CD4-positive, alpha-beta T cell treated with Interleukin-15 for 1 hour (primary cell): ENCODE data around the gene NEMP1.
"Not testable (repeated sequence)": the region's sequence is repeated elsewhere in the genome, so short reads cannot be mapped to it uniquely, and the experiment has no call there.

ENCODE experiments used
- DNase-seq: peaks from one replicate; pipeline ENCODE4 v3.0.0-alpha.2; 2020

The NEMP1 gene

DNA sequence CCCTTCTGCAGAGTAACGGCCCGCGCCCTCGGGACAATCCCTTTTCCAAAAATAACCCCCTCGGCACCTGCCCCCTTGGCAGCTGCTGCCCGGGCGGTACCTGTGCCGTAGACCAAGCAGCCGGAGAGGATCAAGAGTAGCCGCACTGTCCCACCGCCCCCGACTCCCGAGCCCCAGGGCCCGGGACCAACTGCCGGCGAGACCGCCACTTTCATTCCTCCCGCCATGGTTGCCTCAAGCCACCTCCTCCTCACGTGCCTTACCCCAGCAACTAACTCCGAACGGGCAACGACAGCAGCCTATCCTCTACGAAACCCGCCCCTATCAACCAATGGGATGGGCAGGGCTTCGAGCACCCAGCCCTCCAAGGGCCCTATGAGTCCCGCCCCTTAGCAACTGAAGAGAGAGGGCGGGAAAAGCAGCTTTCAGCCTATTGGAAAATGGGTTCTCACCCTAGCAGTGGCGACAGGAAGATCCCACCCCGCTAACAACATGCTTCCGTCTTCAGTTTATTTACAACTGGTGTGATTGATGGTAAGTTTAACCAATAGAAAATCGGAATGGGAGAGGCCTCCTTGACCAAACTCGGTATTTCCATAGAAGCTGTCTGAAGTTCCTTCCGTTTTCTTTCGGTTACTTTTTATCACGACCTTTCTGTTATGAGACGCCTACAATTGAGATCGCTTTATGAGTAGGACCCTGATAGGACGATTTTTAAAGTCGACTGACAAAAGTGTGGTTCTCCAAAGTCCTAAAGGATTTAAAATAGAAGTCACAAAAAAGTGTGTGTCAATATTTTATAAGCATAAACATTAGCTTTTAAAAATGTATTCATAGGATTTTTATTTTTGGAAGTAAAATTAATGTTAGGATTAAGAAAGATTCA, at the start of gene NEMP1:
TSS of gene NEMP1 (minus strand) at position 273 of the 886 bp plus-strand sequence. CDS start at position 227, 46 bp downstream.
- peak; percentile 100 for DNase-seq

- DNase-seq = peak; percentile 78
Measured at GRCh38 chr12:57127726-57128518, 49.3 kb upstream of the NEMP1 start, which contains the start of gene LRP1. Gene LRP1, plus strand, starts transcription at chr12:57128483. Its CDS starts 482 bp downstream, at chr12:57128965.

DNA sequence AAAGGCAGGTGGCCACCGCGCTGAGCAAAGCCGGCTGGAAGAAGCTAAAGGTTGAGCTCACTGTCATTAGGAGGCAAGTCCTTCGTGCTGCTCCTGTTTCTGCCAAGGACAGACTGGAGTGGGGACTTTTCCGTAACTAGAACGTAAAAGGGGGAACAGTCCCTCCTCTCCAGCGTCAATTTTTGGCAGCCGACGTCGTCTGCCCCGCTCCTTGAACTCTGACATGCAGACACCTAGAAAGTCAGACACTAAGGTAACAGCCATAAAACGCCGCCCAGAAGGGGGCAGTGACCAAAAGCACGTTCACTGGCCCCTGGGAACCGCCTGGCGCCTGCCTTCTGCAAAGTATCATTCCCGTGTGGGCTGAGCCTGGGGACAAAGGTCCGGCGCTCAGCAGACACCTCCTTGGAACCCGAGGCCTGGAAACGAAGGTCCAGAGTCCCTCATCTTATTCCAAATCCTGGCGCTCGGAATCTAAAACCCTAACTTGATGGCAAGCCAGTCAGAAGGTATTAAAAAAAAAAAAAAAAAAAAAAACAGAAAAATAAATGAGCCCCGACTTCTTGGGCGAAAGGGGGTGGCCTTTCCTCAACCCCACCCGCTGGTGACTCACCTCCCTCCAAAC, 48.6 kb upstream of the NEMP1 start:
- peak; percentile 70 for DNase-seq

- no peak for DNase-seq
Measured at GRCh38 chr12:57126561-57126960, 48.0 kb upstream of the NEMP1 start.

DNA sequence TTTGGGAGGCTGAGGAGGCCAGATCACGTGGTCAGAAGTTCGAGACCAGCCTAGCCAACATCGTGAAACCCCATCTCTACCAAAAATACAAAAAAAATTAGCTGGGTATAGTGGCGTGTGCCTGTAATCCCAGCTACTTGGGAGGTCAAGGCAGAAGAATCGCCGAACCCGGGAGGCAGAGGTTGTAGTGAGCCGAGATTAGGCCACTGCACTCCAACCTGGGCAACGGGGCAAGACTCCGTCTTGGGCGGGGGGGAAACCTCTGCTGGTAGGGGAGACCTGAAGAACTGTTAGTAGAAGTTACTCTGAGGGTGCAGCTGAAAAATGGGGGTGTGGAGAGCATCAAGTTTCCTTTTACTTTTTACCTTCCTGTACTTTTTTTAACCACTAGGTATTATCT, 47.5 kb upstream of the NEMP1 start:
- no peak for DNase-seq

- peak; percentile 73 for DNase-seq
Measured at GRCh38 chr12:57124261-57124877, 45.8 kb upstream of the NEMP1 start.

GRCh38 chr12:57123813-57124212, 45.2 kb upstream of the NEMP1 start:
- DNase-seq = no peak

DNA sequence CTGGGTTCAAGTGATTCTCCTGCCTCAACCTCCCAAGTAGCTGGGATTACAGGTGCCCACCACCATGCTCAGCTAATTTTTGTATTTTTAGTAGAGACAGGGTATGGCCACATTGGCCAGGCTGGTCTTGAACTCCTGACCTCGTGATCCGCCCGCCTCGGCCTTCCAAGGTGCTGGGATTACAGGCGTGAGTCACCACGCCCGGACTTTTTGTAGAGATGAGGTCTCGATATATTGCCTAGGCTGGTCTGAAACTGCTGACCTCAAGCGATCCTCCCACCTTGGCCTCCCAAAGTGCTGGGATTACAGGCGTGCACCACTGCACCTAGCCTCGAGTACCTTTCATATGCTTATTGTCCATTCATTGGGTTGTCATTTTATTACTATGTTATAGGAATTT, 42.1 kb upstream of the NEMP1 start:
- not testable (repeated sequence) for DNase-seq

DNA sequence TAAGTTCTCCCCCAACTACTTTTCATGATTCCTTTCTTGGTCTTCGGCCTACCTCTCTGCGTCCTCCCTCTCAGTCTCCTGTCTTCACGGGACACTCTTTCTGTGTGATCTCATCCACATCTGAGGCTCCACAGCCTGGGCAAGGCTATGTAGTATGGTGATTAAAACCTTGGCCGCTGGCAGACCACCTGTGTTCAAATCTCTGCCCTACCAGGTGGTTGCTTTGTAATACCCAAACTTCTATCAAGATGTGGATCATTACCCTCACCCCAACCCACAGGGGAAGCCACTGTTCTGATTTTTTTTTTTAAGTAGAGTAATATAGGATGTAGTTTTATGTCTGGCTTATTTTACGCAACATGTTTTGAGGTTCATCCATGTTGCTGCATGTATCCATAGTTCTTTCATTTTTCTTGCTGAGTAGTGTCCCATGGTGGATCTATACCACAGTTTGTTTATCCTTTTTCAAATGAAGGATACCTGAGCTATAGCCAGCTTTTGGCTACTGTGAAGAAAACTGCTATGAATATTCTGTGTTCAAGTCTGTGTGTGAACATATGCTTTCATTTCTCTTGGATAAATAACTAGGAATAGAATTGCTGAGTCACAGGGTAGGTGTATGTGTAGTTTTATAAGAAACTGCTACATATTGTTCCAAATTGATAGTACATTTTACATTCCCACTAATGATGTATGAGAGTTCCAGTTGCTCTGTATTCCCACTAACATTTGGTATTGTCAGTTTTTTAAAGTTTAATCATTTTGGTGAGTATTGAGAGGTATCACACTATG, 40.9 kb upstream of the NEMP1 start:
- no peak for DNase-seq

- peak; percentile 45 for DNase-seq
Measured at GRCh38 chr12:57118711-57119271, 40.2 kb upstream of the NEMP1 start.

GRCh38 chr12:57116580-57117281, 38.1 kb upstream of the NEMP1 start:
- no peak for DNase-seq

GRCh38 chr12:57112492-57113294, 34.1 kb upstream of the NEMP1 start:
- no peak for DNase-seq

DNA sequence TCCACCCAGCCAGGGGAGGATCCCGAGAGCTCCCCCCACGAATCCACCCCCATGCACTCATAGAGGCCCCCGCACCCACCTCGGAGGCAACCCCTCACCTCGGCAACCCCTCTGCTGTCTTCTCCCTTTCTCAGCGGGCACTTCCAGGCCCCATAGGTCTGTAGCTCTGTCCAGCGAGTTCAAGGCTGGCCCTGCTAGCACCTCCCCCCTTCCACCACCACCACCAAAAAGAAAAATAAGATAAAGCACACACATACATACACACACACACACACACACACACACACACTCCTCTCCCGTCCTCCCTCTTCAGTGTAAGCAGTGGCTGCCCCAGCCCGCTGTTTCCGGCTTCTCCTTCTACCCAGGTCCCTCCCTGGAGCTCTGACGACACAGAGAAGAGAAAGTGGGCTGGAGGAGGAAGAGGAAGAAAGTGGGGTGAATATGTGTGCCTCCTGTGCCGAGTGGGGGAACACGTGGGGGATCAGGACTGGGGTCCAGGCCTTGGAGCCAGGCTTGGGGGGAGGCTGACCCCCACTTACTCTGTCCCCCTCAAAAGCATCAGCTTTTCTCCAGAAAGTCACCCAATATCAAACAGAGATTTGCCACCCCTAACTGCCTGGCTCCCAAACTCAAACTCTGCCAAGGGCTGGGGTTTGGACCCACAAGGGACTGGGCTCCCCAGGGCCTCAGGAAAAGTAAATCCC, 32.6 kb upstream of the NEMP1 start, which contains the start of gene STAT6:
TSS of gene STAT6 (minus strand) at position 332 of the 704 bp plus-strand sequence. CDS start 3,084 bp downstream, outside the sequence.
- DNase-seq = peak; percentile 93

GRCh38 chr12:57110104-57111030, 31.8 kb upstream of the NEMP1 start:
- DNase-seq = peak; percentile 86

DNA sequence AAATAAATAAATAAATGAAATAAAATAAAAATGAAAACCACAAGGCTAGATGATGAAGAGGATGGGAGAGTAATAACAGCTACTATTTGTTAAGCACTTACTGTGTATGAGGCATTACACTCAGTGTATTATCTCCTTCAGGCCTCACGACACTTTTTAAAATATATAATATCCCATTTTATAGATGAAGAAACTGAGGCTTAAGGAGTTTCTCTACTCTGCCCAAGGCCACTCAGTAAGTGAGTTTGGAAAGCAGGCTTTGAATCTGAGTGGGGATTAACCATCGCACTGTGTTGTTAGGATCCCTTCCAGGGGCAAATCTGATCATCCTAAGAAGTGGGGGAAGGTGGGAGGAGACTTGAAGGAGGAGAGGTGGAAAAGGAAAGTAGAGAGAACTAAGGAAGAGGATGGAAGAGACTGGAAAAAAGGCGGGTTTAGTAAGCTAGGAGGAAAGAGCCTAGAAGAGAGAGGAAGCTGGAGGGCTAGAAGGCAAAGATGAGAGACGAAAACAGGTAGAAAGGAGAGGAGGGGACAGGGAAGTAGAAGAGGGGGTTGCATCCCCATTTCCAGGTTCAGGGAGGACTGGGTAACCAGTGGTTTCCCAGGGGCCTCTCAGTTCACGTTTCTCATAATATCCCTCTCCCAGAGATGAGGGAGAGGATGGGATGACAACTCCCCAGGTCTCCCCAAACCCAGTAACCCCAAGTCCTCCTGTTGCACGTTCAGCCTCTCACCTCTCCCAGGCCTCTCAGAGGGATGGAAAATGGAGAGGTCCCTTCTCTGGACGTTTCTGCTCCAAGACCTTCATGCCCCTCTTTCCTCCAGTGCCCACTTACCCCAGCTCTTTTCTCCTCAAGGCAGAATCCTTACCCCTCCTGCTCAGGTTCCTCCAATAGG, 30.9 kb upstream of the NEMP1 start:
- no peak for DNase-seq

- DNase-seq = no peak
Measured at GRCh38 chr12:57107456-57108155, 29.0 kb upstream of the NEMP1 start.
